ENCODE results near the gene HOXD12. TPM values are rescaled to one million over a fixed set of nuclear protein-coding genes. Genes with fewer than 3 reads are reported as not detected.

HOXD12 gene
- total RNA-seq, 1 donor from 2014 or later = not detected

GRCh38 chr2:176072951-176073904 is 26.4 kb upstream of the HOXD12 start:
- H3K27ac ChIP-seq = no peak overlapping the region

DNA sequence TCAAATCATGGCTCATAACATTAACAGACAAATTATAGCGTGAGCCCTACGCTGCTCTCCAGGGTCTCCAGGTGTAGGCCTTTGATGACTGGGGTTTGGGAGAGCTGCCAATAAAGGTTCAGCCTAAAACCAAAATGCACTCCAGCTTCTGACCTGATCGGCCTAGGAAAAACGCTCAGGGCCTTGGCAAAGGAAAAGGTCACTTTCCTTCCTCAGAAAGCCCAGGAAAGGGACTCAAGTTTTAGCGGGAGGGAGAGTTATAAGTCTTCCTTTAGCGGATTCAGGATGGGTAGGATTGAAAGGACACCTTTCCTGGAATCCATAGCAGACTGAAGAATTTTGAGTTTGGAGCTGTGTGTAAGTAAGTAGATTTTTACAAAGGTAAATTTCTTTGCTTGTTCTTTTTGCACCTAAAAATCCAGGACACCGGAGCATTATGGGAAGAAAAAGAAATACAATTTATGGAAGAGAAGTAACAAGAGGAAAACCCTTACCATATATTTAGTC is 24.6 kb upstream of the HOXD12 start:
- intact Hi-C loops (cut with DNase I) = no loop called here
- ATAC-seq = no peak
- Histone ChIP-seq H3K36me3 (no peaks in the 10 kb centered on the region), H3K27me3 (ENCODE audit: low read depth) (peaks cover 100% of the 10 kb centered on the region), H3K4me3 (no peak overlapping the region), H3K4me1 (peaks cover 4% of the 10 kb centered on the region), H3K27ac (no peak overlapping the region), H3K9me3 (no peaks in the 10 kb centered on the region)
- no peak for DNase-seq
- no peak for TF ChIP-seq CTCF (IDR thresholded peaks at IDR 0.05)

More at GRCh38 chr2:176072951-176073904, 26.4 kb upstream of the HOXD12 start:
- intact Hi-C loops (cut with DNase I) = no loop called here
- Histone ChIP-seq H3K36me3 (no peaks in the 10 kb centered on the region), H3K27me3 (ENCODE audit: low read depth) (peaks cover 100% of the 10 kb centered on the region), H3K9me3 (no peaks in the 10 kb centered on the region), H3K4me1 (peaks cover 7% of the 10 kb centered on the region), H3K4me3 (no peak overlapping the region)
- no peak for ATAC-seq
- DNase-seq = no peak
- TF ChIP-seq CTCF (IDR thresholded peaks at IDR 0.05) = no peak

DNA sequence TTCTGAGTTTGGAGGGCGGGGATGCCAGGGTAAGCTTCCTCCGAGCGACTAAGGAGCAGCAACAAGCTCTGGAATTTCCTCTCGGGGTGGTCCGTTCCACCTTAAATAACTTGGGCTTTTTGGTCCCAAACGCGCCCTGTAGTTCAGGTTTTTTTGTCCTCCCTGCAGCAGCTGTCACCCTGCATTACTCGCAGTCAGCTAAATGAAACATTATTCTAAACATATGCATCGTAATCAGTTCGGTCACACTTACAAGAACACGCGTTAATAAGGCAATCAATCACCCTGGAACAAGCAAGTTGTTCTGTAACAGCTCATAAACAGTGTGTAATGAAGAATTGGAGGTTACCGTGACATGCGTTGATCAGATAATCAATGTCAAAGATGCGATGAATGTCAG is 24.1 kb upstream of the HOXD12 start:
- TF ChIP-seq CTCF (IDR thresholded peaks at IDR 0.05) = no peak
- DNase-seq (no peak), ATAC-seq (no peak)
- Histone ChIP-seq H3K27me3 (ENCODE audit: low read depth) (peaks cover 97% of the 10 kb centered on the region), H3K9me3 (no peaks in the 10 kb centered on the region), H3K27ac (no peak overlapping the region), H3K4me1 (peaks cover 4% of the 10 kb centered on the region), H3K4me3 (no peak overlapping the region), H3K36me3 (no peaks in the 10 kb centered on the region)
- intact Hi-C loops (cut with DNase I) = no loop called here

GRCh38 chr2:176076063-176076462 is 23.5 kb upstream of the HOXD12 start:
- intact Hi-C loops (cut with DNase I) = no loop called here
- Histone ChIP-seq H3K27ac (no peak overlapping the region), H3K27me3 (ENCODE audit: low read depth) (peaks cover 97% of the 10 kb centered on the region), H3K9me3 (no peaks in the 10 kb centered on the region), H3K4me3 (no peak overlapping the region), H3K36me3 (no peaks in the 10 kb centered on the region), H3K4me1 (peaks cover 4% of the 10 kb centered on the region)
- ATAC-seq (no peak), DNase-seq (no peak)
- TF ChIP-seq CTCF (IDR thresholded peaks at IDR 0.05) = no peak

DNA sequence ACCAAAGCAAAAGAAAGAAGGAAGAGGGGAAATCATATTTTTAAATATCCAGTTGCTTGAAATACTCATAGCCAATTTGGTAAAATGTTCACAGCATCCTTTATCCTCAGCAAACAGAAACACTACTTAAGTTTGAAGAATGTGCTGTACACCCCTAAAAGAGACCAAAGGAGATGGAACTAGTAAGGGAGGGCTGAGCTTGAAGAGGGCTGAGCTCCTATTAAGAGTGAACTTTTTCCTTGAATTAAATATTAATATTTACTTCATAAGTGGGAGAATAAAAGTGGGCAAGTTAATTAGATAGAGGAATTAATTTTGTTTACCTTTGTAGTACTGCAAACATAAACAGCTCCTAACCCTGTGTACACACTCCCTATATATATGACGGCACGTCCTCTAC is 22.8 kb upstream of the HOXD12 start:
- TF ChIP-seq CTCF (IDR thresholded peaks at IDR 0.05) = no peak
- DNase-seq = no peak
- H3K4me1 ChIP-seq = peaks cover 4% of the 10 kb centered on the region

More for the DNA sequence above, 22.8 kb upstream of the HOXD12 start:
- peaks cover 97% of the 10 kb centered on the region for H3K27me3 ChIP-seq (ENCODE audit: low read depth)
- no peaks in the 10 kb centered on the region for H3K36me3 ChIP-seq
- no peaks in the 10 kb centered on the region for H3K9me3 ChIP-seq
- H3K4me3 ChIP-seq = no peak overlapping the region
- H3K27ac ChIP-seq = no peak overlapping the region
- ATAC-seq = no peak
- intact Hi-C loops (cut with DNase I) = no loop called here
